NB4 (cell line): ENCODE data around the gene CTSK.

ENCODE experiments used
- DNase-seq: peaks from one replicate; pipeline ENCODE4 v3.0.0; 2010; ENCODE audit warnings: low read depth
- H3K4me3 ChIP-seq: one replicate; pipeline ENCODE4 v1.5.1; 2011; ENCODE audit warnings: mild to moderate bottlenecking, low read depth, low read length, moderate library complexity
- CTCF ChIP-seq: IDR thresholded peaks from one replicate; pipeline ENCODE4 v1.5.1; 2012; ENCODE audit warnings: low read depth, low read length
- MAX ChIP-seq: IDR thresholded peaks from 2 replicates; pipeline ENCODE4 v1.6.1; 2011; ENCODE audit warnings: low read depth, low read length
- MYC ChIP-seq: IDR thresholded peaks from 2 replicates; pipeline ENCODE4 v1.6.1; 2011; ENCODE audit warnings: low read depth, low read length
- POLR2A ChIP-seq: IDR thresholded peaks from 2 replicates; pipeline ENCODE4 v1.6.1; 2011; ENCODE audit warnings: mild to moderate bottlenecking; ENCODE audit not compliant: insufficient read length; ENCODE audit errors: extremely low read depth

CTSK gene

DNA sequence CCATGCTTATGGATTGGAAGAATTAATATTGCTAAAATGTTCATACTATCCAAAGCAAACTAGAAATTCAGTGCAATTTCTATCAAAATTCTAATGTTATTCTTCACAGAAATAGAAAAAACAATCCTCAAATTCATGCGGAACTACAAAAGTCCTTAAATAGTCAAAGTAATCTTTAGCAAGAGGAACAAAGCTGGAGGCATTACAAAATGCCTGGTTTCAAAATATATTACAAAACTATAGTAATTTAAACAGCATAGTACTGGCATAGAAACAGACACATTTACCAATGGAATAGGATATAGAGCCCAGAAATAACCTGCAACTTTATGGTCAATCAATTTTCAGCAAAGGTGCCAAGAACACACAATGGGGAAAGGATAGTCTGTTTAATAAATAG is 46.3 kb downstream of the CTSK start:
- H3K4me3 ChIP-seq = no peak overlapping the region
- DNase-seq = no peak
- TF ChIP-seq CTCF (no peak), MYC (no peak), POLR2A (no peak)

- TF ChIP-seq MYC (no peak), CTCF (no peak)
- no peak overlapping the region for H3K4me3 ChIP-seq
- peak; percentile 15 for DNase-seq
Measured at GRCh38 chr1:150760013-150760412, 48.0 kb downstream of the CTSK start.

DNA sequence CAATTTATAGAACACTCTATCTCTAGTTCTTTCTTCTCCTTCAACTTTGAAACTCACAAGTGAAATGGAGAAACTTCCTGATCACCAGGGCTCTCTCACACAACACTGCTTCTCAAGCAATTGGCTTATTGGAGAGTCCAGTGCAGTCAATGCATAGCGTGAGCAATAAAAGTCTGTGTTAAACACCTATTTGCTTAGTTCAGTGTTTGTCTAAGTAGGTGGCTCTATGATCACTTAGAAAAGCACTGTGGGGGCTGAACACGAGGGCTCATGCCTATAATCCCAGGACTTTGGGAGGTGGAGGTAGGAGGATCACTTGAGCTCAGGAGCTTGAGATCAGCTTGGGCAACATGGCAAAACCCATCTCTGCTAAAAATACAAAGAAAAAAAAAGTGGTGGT is 54.6 kb downstream of the CTSK start:
- TF ChIP-seq CTCF (no peak), MAX (no peak), MYC (no peak), POLR2A (no peak)
- no peak for DNase-seq

GRCh38 chr1:150751443-150751842 is 56.6 kb downstream of the CTSK start:
- no peak for TF ChIP-seq CTCF
- no peak for TF ChIP-seq MAX
- no peak for TF ChIP-seq MYC
- no peak for TF ChIP-seq POLR2A
- no peak overlapping the region for H3K4me3 ChIP-seq
- DNase-seq = no peak

More for the DNA sequence above, 54.6 kb downstream of the CTSK start:
- no peak overlapping the region for H3K4me3 ChIP-seq

- TF ChIP-seq CTCF (no peak), MAX (no peak), POLR2A (no peak), MYC (no peak)
- H3K4me3 ChIP-seq = no peak overlapping the region
- no peak for DNase-seq
Measured at GRCh38 chr1:150749720-150750311, 58.2 kb downstream of the CTSK start.

GRCh38 chr1:150748878-150749719 is 59.0 kb downstream of the CTSK start:
- no peak for DNase-seq
- no peak overlapping the region for H3K4me3 ChIP-seq
- TF ChIP-seq MAX = no peak
- TF ChIP-seq CTCF = no peak
- TF ChIP-seq POLR2A = no peak
- no peak for TF ChIP-seq MYC
